Neural progenitor cell (in vitro differentiated cells): Measurements from ENCODE around the gene PCSK2. TPM values are rescaled to one million over a fixed set of nuclear protein-coding genes. Genes with fewer than 3 reads are reported as not detected.
A peak's percentile ranks its signal among the peaks of the same experiment; 100 is the strongest.

Experiments used
- DNase-seq: peaks from one replicate; pipeline ENCODE4 v3.0.0-alpha.2; 2016; ENCODE audit warnings: low spot score
- H2AFZ ChIP-seq: fragments of 200-600 bp; sonication (generic); replicated peaks from 2 replicates; pipeline ENCODE4 v1.6.1; 2016; ENCODE audit warnings: antibody characterized with exemption
- H3F3A ChIP-seq: fragments of 200-600 bp; sonication (generic); 2 replicates; pipeline ENCODE4 v1.6.1; 2016; ENCODE audit warnings: antibody characterized with exemption, low read depth
- H3K27ac ChIP-seq: fragments of 200-600 bp; sonication (generic); 2 replicates; pipeline ENCODE4 v1.5.1; 2016; ENCODE audit warnings: mild to moderate bottlenecking
- H3K27me3 ChIP-seq: fragments of 200-600 bp; sonication (generic); 2 replicates; pipeline ENCODE4 v1.6.1; 2016; ENCODE audit warnings: mild to moderate bottlenecking, moderate library complexity
- H3K36me3 ChIP-seq: fragments of 200-600 bp; sonication (generic); 2 replicates; pipeline ENCODE4 v1.5.1; 2016
- H3K4me1 ChIP-seq: fragments of 200-600 bp; sonication (generic); 2 replicates; pipeline ENCODE4 v1.6.1; 2016; ENCODE audit warnings: mixed run types
- H3K4me2 ChIP-seq: fragments of 200-600 bp; sonication (generic); 2 replicates; pipeline ENCODE4 v1.6.1; 2016
- H3K4me3 ChIP-seq: fragments of 200-600 bp; sonication (generic); 2 replicates; pipeline ENCODE4 v1.5.1; 2016
- H3K79me2 ChIP-seq: fragments of 200-600 bp; sonication (generic); 2 replicates; pipeline ENCODE4 v1.6.1; 2016; ENCODE audit warnings: low read depth
- H3K9ac ChIP-seq: fragments of 200-600 bp; sonication (generic); 2 replicates; pipeline ENCODE4 v1.6.1; 2016
- H3K9me3 ChIP-seq: fragments of 200-600 bp; sonication (generic); 2 replicates; pipeline ENCODE4 v1.5.1; 2016; ENCODE audit warnings: low read depth
- H4K20me1 ChIP-seq: fragments of 200-600 bp; sonication (generic); 2 replicates; pipeline ENCODE4 v1.6.1; 2016; ENCODE audit warnings: low read depth
- H3K27ac Mint-ChIP-seq: 3 replicates; pipeline ENCODE4 v1.8.0; 2021; ENCODE audit warnings: mixed read lengths
- H3K27me3 Mint-ChIP-seq: 2 replicates; pipeline ENCODE4 v1.8.0; 2022; ENCODE audit warnings: low read depth, mild to moderate bottlenecking, inconsistent platforms, moderate library complexity, mixed read lengths; ENCODE audit not compliant: insufficient read depth
- H3K36me3 Mint-ChIP-seq: 3 replicates; pipeline ENCODE4 v1.8.0; 2021; ENCODE audit warnings: mixed read lengths
- H3K4me1 Mint-ChIP-seq: 3 replicates; pipeline ENCODE4 v1.8.0; 2021; ENCODE audit warnings: mixed read lengths
- H3K4me3 Mint-ChIP-seq: 3 replicates; pipeline ENCODE4 v1.8.0; 2021; ENCODE audit warnings: mild to moderate bottlenecking, moderate library complexity, mixed read lengths
- H3K9me3 Mint-ChIP-seq: 3 replicates; pipeline ENCODE4 v1.8.0; 2020; ENCODE audit warnings: mixed read lengths
- EZH2 ChIP-seq: fragments of 200-600 bp; sonication (generic); IDR thresholded peaks from 2 replicates; pipeline ENCODE4 v1.6.1; 2017; ENCODE audit warnings: antibody characterized with exemption, mild to moderate bottlenecking, moderate library complexity
- EZH2phosphoT487 ChIP-seq: fragments of 200-600 bp; sonication (generic); IDR thresholded peaks from 2 replicates; pipeline ENCODE4 v1.6.1; 2017; ENCODE audit warnings: antibody characterized with exemption
- total RNA-seq: library from RNA; depleted of rRNA; stranded (reverse); fragments of >200 nt; gene quantifications from 2 replicates; pipeline ENCODE4 v1.2.3, GENCODE V29; 2015; ENCODE audit warnings: low replicate concordance
- TF ChIP-seq, protein P1 (sequence below): fragments of 200-600 bp; sonication (generic); IDR thresholded peaks from 2 replicates; pipeline ENCODE4 v1.5.1; 2017; ENCODE audit warnings: antibody characterized with exemption, mild to moderate bottlenecking

The PCSK2 gene
- total RNA-seq, 1 donor from 2014 or later, result 0.07 TPM

- H3K4me2 ChIP-seq, result no peak overlapping the region
- H3K4me3 ChIP-seq, result no peak overlapping the region
- Mint-ChIP-seq H3K36me3 (no peaks in the 10 kb centered on the region), H3K9me3 (no peaks in the 10 kb centered on the region), H3K27ac (no peak overlapping the region), H3K4me3 (no peak overlapping the region), H3K4me1 (peaks cover 7% of the 10 kb centered on the region), H3K27me3 (peaks cover 2% of the 10 kb centered on the region)
- no peaks in the 10 kb centered on the region for H3K79me2 ChIP-seq
- no peaks in the 10 kb centered on the region for H4K20me1 ChIP-seq
- no peak for DNase-seq
- no peaks in the 10 kb centered on the region for H3K36me3 ChIP-seq
- no peak overlapping the region for H2AFZ ChIP-seq
- H3K27me3 ChIP-seq, result no peaks in the 10 kb centered on the region
- H3K27ac ChIP-seq, result no peak overlapping the region
- H3K4me1 ChIP-seq, result no peaks in the 10 kb centered on the region
- no peaks in the 10 kb centered on the region for H3K9me3 ChIP-seq
- no peaks in the 10 kb centered on the region for H3F3A ChIP-seq
- no peak overlapping the region for H3K9ac ChIP-seq
- TF ChIP-seq, protein P1, sequence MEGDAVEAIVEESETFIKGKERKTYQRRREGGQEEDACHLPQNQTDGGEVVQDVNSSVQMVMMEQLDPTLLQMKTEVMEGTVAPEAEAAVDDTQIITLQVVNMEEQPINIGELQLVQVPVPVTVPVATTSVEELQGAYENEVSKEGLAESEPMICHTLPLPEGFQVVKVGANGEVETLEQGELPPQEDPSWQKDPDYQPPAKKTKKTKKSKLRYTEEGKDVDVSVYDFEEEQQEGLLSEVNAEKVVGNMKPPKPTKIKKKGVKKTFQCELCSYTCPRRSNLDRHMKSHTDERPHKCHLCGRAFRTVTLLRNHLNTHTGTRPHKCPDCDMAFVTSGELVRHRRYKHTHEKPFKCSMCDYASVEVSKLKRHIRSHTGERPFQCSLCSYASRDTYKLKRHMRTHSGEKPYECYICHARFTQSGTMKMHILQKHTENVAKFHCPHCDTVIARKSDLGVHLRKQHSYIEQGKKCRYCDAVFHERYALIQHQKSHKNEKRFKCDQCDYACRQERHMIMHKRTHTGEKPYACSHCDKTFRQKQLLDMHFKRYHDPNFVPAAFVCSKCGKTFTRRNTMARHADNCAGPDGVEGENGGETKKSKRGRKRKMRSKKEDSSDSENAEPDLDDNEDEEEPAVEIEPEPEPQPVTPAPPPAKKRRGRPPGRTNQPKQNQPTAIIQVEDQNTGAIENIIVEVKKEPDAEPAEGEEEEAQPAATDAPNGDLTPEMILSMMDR, result no peak
- TF ChIP-seq EZH2phosphoT487, result no peak
- no peak for TF ChIP-seq EZH2
These were observed 230.2 kb downstream of the PCSK2 start for GRCh38 chr20:17457079-17457478.

DNA sequence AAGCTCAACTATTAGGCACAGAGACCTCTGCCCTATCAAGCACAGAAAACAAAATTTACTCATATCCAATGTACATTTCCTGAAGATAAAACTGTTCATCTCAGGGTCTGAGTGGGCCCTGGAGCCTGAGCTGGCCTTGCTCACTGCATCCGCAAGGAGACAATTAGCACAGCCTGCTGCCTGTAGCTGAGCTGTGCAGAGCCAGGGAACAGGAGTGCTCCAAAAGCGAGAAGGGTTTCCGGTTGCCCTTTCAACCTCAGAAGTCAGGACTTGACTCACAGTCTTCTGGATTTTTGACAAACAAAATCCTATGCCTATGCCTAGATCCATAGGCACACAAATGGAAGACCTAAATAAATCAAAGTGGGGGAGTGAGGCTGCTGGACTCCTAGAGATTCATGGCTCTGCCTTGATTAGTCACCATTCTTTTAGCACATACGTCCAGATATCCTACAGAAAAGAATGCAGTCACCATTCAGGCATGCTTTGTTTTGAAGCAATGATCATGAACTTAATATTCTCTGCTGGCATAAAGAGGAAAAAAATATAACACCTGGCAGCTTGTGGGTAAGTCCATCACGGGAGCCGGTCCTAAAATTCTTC lies 230.8 kb downstream of the PCSK2 start:
- TF ChIP-seq EZH2phosphoT487 (no peak), EZH2 (no peak)
- TF ChIP-seq, protein P1, result no peak
- no peak overlapping the region for H2AFZ ChIP-seq
- no peaks in the 10 kb centered on the region for H3K36me3 Mint-ChIP-seq
- no peaks in the 10 kb centered on the region for H4K20me1 ChIP-seq
- DNase-seq, result no peak
- H3K9me3 ChIP-seq, result no peaks in the 10 kb centered on the region
- no peak overlapping the region for H3K27ac ChIP-seq
- H3K9me3 Mint-ChIP-seq, result no peaks in the 10 kb centered on the region
- H3K4me3 Mint-ChIP-seq, result no peak overlapping the region
- peaks cover 2% of the 10 kb centered on the region for H3K27me3 Mint-ChIP-seq
- H3F3A ChIP-seq, result no peaks in the 10 kb centered on the region
- no peak overlapping the region for H3K4me3 ChIP-seq
- no peak overlapping the region for H3K27ac Mint-ChIP-seq
- peaks cover 7% of the 10 kb centered on the region for H3K4me1 Mint-ChIP-seq
- no peaks in the 10 kb centered on the region for H3K79me2 ChIP-seq
- no peaks in the 10 kb centered on the region for H3K36me3 ChIP-seq
- H3K4me1 ChIP-seq, result no peaks in the 10 kb centered on the region
- no peak overlapping the region for H3K4me2 ChIP-seq
- no peaks in the 10 kb centered on the region for H3K27me3 ChIP-seq
- H3K9ac ChIP-seq, result no peak overlapping the region

DNA sequence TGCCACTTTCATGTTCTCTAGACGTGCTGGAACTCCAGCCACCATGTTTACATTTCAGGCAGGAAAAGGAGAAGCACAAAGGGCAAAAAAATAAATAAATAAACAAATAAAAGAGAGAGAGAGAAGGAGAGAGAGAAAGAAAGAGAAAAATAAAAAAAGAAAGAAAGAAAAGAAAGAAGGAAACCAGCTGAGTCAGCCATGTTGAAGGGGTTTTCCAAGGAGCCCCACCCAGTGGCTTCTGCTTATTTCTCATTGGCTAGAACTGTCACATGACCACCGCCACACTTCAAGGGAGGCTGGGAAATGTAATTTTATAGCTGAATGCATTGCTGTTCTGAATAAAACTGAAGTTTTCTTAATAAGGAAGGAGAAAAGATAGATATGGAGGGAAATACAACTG lies 233.3 kb downstream of the PCSK2 start:
- DNase-seq, result no peak
- no peaks in the 10 kb centered on the region for H3F3A ChIP-seq
- no peak overlapping the region for H3K4me2 ChIP-seq
- no peak overlapping the region for H3K4me3 ChIP-seq
- H3K27ac Mint-ChIP-seq, result no peak overlapping the region
- H3K27ac ChIP-seq, result no peak overlapping the region
- no peaks in the 10 kb centered on the region for H3K9me3 ChIP-seq
- H3K9ac ChIP-seq, result no peak overlapping the region
- H3K36me3 ChIP-seq, result no peaks in the 10 kb centered on the region
- no peaks in the 10 kb centered on the region for H3K27me3 ChIP-seq
- H3K4me1 ChIP-seq, result no peaks in the 10 kb centered on the region
- no peaks in the 10 kb centered on the region for H3K79me2 ChIP-seq
- no peaks in the 10 kb centered on the region for H3K36me3 Mint-ChIP-seq
- no peaks in the 10 kb centered on the region for H3K9me3 Mint-ChIP-seq
- no peaks in the 10 kb centered on the region for H3K27me3 Mint-ChIP-seq
- H3K4me1 Mint-ChIP-seq, result peaks cover 7% of the 10 kb centered on the region
- no peaks in the 10 kb centered on the region for H4K20me1 ChIP-seq
- peak overlapping the region; percentile 17 for H2AFZ ChIP-seq
- H3K4me3 Mint-ChIP-seq, result no peak overlapping the region
- TF ChIP-seq EZH2phosphoT487, result no peak
- TF ChIP-seq, protein P1, result no peak
- no peak for TF ChIP-seq EZH2
